C4-2B (cell line): ENCODE data around the gene BNC2.

Experiments used
- H3K27ac ChIP-seq: fragments of 450-650 bp; 2 replicates; pipeline ENCODE4 v1.5.1; 2017
- ZFX ChIP-seq: fragments of 450-650 bp; IDR thresholded peaks from 2 replicates; pipeline ENCODE4 v1.6.1; 2017
- TF ChIP-seq, protein P1 (sequence below): fragments of 450-650 bp; conservative IDR thresholded peaks from 2 replicates; pipeline ENCODE4 v1.5.1; 2017; ENCODE audit warnings: mild to moderate bottlenecking

The BNC2 gene

DNA sequence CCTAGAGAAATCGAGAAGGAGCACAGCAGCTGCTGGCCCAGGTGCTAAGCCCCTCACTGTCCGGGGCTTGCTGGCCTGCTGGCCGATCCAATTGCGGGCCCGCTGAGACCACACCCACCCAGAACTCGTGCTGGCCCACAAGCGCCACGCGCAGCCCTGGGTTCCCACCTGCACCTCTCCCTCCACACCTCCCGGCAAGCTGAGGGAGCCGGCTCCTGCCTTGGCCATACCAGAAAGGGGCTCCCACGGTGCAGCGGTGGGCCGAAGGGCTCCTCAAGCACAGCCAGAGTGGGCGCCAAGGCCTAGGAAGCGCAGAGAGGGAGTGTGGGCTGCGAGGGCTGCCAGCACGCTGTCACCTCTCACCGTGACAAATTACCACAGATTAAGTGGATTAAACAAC lies 6.8 kb upstream of the BNC2 start:
- no peak overlapping the region for H3K27ac ChIP-seq
- TF ChIP-seq ZFX, result no peak
- TF ChIP-seq, protein P1, sequence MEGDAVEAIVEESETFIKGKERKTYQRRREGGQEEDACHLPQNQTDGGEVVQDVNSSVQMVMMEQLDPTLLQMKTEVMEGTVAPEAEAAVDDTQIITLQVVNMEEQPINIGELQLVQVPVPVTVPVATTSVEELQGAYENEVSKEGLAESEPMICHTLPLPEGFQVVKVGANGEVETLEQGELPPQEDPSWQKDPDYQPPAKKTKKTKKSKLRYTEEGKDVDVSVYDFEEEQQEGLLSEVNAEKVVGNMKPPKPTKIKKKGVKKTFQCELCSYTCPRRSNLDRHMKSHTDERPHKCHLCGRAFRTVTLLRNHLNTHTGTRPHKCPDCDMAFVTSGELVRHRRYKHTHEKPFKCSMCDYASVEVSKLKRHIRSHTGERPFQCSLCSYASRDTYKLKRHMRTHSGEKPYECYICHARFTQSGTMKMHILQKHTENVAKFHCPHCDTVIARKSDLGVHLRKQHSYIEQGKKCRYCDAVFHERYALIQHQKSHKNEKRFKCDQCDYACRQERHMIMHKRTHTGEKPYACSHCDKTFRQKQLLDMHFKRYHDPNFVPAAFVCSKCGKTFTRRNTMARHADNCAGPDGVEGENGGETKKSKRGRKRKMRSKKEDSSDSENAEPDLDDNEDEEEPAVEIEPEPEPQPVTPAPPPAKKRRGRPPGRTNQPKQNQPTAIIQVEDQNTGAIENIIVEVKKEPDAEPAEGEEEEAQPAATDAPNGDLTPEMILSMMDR, result no peak

DNA sequence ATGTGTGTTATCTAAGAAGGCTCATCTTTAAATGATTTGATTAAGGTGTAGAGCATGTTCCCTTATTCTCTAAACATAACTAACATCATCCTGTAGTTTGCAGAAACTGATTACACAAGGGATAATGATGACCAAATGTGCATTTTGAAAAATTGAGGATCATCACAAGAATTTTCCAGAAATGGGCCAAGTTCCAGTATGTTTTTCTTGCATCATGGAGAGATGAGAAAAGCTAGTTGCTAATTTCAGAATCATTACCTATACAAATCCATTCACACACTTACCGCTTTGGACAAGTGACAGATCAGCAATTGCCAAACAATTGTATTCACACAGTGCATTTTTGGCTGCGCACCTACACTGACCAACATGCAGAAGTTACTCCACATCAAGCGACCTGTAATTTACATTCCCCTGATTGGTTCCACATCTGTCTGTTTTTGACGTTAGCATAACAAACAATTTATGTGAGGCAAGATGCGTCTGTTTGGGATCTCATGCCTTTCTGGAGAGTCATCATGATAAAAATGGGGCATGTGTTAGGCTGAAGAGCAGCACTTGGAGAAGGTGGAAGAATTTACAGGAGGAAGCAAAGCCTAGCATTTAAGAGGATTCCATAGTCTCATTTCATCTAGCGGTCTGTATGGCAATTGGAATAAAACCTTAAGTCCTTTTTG lies 2.8 kb upstream of the BNC2 start:
- TF ChIP-seq, protein P1, result no peak
- TF ChIP-seq ZFX, result no peak
- no peak overlapping the region for H3K27ac ChIP-seq

DNA sequence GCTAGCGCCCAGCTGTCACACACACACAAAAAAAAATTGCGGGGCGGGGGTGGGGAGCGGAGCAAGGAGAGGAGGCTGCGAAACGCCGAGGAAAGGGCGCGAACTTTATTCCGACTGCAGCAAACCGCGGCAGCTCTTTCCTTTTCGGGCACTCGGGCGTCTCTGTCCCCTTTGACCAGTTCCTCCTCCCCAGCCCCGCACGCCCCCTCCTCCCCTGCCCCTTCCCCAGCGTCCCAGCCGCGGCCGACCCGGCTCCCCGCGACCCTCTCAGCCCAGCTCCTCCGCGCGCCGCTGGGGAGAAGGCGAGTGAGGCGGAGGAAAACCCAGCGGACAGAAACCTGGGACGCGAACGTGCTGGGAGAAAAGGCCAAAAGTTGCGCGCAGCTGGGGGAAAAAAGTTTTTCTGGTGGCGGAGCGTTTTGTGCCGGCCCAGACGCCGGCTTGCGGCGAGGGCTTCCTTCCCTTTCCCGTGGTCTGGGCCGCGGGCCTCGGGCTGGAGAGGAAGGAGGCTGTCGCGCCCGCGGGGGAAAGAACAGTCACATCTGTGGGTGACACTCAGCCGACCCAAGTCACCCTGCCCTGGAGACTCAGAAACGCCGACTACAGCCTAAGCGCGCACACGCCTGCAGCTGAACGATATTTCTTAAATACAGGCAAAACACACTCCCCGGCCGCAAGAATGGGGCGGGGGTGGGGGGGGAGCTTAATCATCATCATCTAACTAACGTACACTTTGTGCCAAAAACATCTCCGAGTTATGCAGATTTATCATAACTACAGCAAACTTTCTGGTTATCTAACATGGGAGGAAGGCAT lies 1.1 kb upstream of the BNC2 start:
- TF ChIP-seq ZFX, result no peak
- TF ChIP-seq, protein P1, result no peak
- H3K27ac ChIP-seq, result no peak overlapping the region

DNA sequence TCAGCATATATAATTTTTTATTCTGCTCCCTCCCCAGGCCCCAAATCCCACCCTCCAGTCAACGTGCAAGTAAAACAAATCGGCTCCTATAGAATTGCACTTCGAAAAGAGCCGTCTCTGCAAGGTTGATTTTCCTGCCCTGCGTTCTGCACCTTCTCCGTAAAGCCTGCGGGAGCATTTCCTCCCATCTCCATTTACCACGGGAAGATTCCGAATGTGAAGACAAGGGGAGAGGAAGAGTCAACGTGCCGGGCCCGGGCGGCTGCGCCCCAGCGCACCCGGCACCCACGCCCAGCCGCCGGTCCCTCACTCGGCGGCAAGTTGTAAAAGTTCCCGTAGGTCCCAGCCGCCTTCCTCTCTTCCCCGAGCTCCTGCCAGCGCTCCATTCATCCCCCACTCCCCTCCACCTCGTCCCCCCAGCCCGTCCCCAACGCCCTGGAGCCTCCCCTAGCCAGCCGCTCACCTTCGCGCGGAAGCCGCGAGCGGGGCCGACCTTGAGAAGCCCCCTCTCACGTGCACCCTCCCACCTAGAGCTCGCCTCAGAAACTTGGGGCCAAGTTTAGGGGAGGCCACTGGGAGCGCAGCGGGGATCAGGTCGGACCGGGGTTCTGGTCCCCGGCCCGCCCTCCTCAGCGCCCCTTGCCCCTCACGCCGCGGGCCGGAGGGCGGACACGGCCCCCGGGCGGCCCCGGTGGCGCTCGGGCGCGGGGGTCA lies 431 bp downstream of the BNC2 start:
- TF ChIP-seq, protein P1, result no peak
- TF ChIP-seq ZFX, result no peak
- no peak overlapping the region for H3K27ac ChIP-seq

DNA sequence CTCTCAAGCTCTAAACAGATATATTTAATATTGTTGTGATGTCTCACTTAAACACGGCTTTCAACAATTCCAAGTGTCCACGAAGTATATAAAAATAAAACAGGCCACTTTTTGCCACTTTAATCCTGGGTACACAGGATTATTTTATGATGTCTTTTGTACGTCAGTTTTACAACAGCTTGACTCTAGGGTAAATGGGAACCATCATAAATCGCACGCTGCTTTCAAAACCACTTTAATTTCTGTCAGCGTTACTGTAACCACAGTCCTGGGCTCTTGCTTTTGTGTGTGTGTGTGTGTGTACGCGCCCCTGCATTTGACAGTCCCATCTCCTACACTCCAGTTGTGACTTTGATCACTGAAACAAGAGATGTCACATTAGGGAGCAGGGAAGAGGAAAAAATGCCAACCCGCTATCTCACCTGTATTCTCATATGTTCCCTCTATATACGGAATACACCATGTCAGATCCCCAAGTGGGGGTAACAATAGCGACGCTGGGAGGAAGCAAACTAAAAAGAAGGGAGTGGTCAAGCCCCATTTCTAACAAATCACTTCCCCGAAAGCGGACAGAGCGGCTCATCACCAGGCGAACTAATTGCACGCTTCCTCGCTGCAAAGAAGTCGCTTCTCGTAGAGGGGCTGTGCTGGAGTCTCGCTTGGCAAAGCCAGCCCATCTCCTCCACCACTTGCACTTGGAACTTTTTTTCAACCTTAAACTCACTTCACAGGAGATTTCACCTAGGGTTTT lies 1.2 kb downstream of the BNC2 start:
- no peak for TF ChIP-seq ZFX
- TF ChIP-seq, protein P1, result no peak
- H3K27ac ChIP-seq, result no peak overlapping the region

DNA sequence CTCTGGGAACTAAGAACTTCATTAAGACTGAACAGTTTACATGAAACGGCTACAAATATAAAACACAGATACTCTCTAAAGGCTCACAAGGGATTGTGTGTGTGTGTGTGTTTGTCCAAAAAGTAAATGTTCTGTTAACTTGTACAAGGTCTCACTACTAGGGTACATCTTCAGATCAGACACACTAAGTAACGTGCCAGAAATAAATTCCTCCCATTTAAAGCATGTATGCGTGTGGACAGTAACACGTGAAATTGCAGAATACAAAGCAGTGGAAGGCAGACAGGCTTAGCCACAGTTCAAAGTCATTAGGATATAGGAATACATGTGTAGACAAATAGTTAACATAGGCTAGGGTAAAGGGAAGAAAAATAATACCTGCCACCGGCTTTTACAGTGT lies 1.8 kb downstream of the BNC2 start:
- TF ChIP-seq, protein P1, result no peak
- no peak for TF ChIP-seq ZFX
- H3K27ac ChIP-seq, result no peak overlapping the region
